ENCODE data around the gene SENP6. TPM values are rescaled to one million over a fixed set of nuclear protein-coding genes. Genes with fewer than 3 reads are reported as not detected.

SENP6 gene
- 16.2 and 18.7 TPM in 2 replicates for polyA plus RNA-seq (2012; rRNA removed)
- 21.4 and 29.5 TPM in 2 replicates for polyA plus RNA-seq (2012; cell fraction: cytosol; rRNA removed)
- 32.9 and 47.4 TPM in 2 replicates for polyA plus RNA-seq (2012; cell fraction: nucleus; rRNA removed)

GRCh38 chr6:75601304-75602245 lies at the start of gene SENP6:
SENP6 (plus strand) TSS chr6:75601880; CDS start chr6:75602525, 645 bp downstream.
- DNase-seq, result peak; percentile 92
- CTCF ChIA-PET, result interaction anchor here (0.8 to 1.4 kb wide), 2 partner anchors 75 to 304 kb away, joined by 3 to 4 read pairs; no protein-coding TSS in a partner anchor

More at GRCh38 chr6:75601304-75602245, at the start of gene SENP6:
- H3K4me3 ChIP-seq (ENCODE audit: low read depth in 2 of 2, low read length in 1 of 2), result peak within 1 kb of the TSS; percentile 86 to 90
- peaks cover 35% of the 10 kb centered on the region for H4K20me1 ChIP-seq (ENCODE audit: insufficient read depth)
- peak within 1 kb of the TSS; percentile 92 to 97 for H3K27ac ChIP-seq (ENCODE audit: low read depth in 2 of 2, low read length in 1 of 2)
- H3K79me2 ChIP-seq (ENCODE audit: insufficient read depth), result peaks cover 64% of the 10 kb centered on the region
- peaks cover 4% of the 10 kb centered on the region for H3F3A ChIP-seq (replicated peaks; ENCODE audit: insufficient read depth)
- H2AFZ ChIP-seq (ENCODE audit: low read depth), result peak within 1 kb of the TSS; percentile 94
- no peaks in the 10 kb centered on the region; a peak in 2 of 4 replicates for H3K4me1 ChIP-seq (ENCODE audit: control insufficient read depth in 1 of 2, insufficient read depth in 2 of 2, low read depth in 1 of 2, low read length in 1 of 2)
- peak within 1 kb of the TSS; percentile 82 for H3K4me2 ChIP-seq
- H3K27me3 ChIP-seq (ENCODE audit: insufficient read depth), result no peaks in the 10 kb centered on the region
- POLR2A ChIA-PET, result interaction anchor here (1.0 to 2.2 kb wide), 7 partner anchors 16 to 358 kb away, joined by 3 to 7 read pairs (median 4); partner anchors contain the start of gene COX7A2
- peak; percentile 77; the same call in 1 of the 2 replicates for TF ChIP-seq YY1 (IDR thresholded peaks at IDR 0.05; ENCODE audit: low read depth)
- no peak for TF ChIP-seq FOXJ3 (CRISPR knock-in tag; IDR thresholded peaks at IDR 0.05)
- peak in 1 of 2 experiments; percentile 18; a peak in 1 of 4 replicates for TF ChIP-seq EP300 (IDR thresholded peaks at IDR 0.05; ENCODE audit: borderline replicate concordance in 1 of 2, low read depth in 1 of 2, low read length in 1 of 2)
- TF ChIP-seq ELF1 (IDR thresholded peaks at IDR 0.05), result no peak
- TF ChIP-seq, protein P1, sequence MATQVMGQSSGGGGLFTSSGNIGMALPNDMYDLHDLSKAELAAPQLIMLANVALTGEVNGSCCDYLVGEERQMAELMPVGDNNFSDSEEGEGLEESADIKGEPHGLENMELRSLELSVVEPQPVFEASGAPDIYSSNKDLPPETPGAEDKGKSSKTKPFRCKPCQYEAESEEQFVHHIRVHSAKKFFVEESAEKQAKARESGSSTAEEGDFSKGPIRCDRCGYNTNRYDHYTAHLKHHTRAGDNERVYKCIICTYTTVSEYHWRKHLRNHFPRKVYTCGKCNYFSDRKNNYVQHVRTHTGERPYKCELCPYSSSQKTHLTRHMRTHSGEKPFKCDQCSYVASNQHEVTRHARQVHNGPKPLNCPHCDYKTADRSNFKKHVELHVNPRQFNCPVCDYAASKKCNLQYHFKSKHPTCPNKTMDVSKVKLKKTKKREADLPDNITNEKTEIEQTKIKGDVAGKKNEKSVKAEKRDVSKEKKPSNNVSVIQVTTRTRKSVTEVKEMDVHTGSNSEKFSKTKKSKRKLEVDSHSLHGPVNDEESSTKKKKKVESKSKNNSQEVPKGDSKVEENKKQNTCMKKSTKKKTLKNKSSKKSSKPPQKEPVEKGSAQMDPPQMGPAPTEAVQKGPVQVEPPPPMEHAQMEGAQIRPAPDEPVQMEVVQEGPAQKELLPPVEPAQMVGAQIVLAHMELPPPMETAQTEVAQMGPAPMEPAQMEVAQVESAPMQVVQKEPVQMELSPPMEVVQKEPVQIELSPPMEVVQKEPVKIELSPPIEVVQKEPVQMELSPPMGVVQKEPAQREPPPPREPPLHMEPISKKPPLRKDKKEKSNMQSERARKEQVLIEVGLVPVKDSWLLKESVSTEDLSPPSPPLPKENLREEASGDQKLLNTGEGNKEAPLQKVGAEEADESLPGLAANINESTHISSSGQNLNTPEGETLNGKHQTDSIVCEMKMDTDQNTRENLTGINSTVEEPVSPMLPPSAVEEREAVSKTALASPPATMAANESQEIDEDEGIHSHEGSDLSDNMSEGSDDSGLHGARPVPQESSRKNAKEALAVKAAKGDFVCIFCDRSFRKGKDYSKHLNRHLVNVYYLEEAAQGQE (IDR thresholded peaks at IDR 0.05; ENCODE audit: low read depth, low read length), result no peak
- TF ChIP-seq, protein P2, sequence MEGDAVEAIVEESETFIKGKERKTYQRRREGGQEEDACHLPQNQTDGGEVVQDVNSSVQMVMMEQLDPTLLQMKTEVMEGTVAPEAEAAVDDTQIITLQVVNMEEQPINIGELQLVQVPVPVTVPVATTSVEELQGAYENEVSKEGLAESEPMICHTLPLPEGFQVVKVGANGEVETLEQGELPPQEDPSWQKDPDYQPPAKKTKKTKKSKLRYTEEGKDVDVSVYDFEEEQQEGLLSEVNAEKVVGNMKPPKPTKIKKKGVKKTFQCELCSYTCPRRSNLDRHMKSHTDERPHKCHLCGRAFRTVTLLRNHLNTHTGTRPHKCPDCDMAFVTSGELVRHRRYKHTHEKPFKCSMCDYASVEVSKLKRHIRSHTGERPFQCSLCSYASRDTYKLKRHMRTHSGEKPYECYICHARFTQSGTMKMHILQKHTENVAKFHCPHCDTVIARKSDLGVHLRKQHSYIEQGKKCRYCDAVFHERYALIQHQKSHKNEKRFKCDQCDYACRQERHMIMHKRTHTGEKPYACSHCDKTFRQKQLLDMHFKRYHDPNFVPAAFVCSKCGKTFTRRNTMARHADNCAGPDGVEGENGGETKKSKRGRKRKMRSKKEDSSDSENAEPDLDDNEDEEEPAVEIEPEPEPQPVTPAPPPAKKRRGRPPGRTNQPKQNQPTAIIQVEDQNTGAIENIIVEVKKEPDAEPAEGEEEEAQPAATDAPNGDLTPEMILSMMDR (IDR thresholded peaks at IDR 0.05), result no peak
- TF ChIP-seq MEF2A (IDR thresholded peaks at IDR 0.05; ENCODE audit: borderline replicate concordance, low read depth), result no peak
- TF ChIP-seq RAD21 (IDR thresholded peaks at IDR 0.05; ENCODE audit: low read length), result no peak
- no peak for TF ChIP-seq GATA2 (CRISPR knock-in tag; IDR thresholded peaks at IDR 0.05)
- TF ChIP-seq TAF1 (IDR thresholded peaks at IDR 0.05; ENCODE audit: borderline replicate concordance, low read depth, low read length), result peak; percentile 67
- TF ChIP-seq, protein P3, sequence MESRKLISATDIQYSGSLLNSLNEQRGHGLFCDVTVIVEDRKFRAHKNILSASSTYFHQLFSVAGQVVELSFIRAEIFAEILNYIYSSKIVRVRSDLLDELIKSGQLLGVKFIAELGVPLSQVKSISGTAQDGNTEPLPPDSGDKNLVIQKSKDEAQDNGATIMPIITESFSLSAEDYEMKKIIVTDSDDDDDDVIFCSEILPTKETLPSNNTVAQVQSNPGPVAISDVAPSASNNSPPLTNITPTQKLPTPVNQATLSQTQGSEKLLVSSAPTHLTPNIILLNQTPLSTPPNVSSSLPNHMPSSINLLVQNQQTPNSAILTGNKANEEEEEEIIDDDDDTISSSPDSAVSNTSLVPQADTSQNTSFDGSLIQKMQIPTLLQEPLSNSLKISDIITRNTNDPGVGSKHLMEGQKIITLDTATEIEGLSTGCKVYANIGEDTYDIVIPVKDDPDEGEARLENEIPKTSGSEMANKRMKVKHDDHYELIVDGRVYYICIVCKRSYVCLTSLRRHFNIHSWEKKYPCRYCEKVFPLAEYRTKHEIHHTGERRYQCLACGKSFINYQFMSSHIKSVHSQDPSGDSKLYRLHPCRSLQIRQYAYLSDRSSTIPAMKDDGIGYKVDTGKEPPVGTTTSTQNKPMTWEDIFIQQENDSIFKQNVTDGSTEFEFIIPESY (IDR thresholded peaks at IDR 0.05; ENCODE audit: borderline replicate concordance, low read depth), result no peak
- TF ChIP-seq NRF1 (IDR thresholded peaks at IDR 0.05; ENCODE audit: low read depth, low read length), result no peak
- peak; percentile 92 for TF ChIP-seq MXI1 (IDR thresholded peaks at IDR 0.05; ENCODE audit: low read depth, low read length)
- TF ChIP-seq, protein P4, sequence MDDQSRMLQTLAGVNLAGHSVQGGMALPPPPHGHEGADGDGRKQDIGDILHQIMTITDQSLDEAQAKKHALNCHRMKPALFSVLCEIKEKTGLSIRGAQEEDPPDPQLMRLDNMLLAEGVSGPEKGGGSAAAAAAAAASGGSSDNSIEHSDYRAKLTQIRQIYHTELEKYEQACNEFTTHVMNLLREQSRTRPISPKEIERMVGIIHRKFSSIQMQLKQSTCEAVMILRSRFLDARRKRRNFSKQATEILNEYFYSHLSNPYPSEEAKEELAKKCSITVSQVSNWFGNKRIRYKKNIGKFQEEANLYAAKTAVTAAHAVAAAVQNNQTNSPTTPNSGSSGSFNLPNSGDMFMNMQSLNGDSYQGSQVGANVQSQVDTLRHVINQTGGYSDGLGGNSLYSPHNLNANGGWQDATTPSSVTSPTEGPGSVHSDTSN (IDR thresholded peaks at IDR 0.05), result no peak
- peak; percentile 84 for TF ChIP-seq POLR2AphosphoS5 (IDR thresholded peaks at IDR 0.05; ENCODE audit: low read depth, low read length)
- no peak for TF ChIP-seq NFIC (IDR thresholded peaks at IDR 0.05; ENCODE audit: borderline replicate concordance)
- peak; percentile 53; the same call in 1 of the 2 replicates for TF ChIP-seq SIN3A (IDR thresholded peaks at IDR 0.05; ENCODE audit: borderline replicate concordance, low read depth, low read length)
- TF ChIP-seq CHD2 (IDR thresholded peaks at IDR 0.05; ENCODE audit: low read length, partially characterized antibody), result peak; percentile 11
- TF ChIP-seq USF2 (IDR thresholded peaks at IDR 0.05; ENCODE audit: borderline replicate concordance, low read depth, low read length), result no peak
- no peak for TF ChIP-seq GABPA (IDR thresholded peaks at IDR 0.05; ENCODE audit: low read depth)
- no peak for TF ChIP-seq TEAD4 (IDR thresholded peaks at IDR 0.05; ENCODE audit: borderline replicate concordance, insufficient read depth)
- H3K9me3 ChIP-seq, result no peaks in the 10 kb centered on the region
- H3K9me2 ChIP-seq, result no peaks in the 10 kb centered on the region
- WGBS (ENCODE audit: low lambda C conversion rate), result 5% methylated on average over 10 of the region's 76 CpGs
- H3K9ac ChIP-seq, result peak within 1 kb of the TSS; percentile 99
- H3K36me3 ChIP-seq (replicated peaks in 1 of 2; ENCODE audit: control insufficient read depth in 1 of 2, insufficient read depth in 2 of 2, low read length in 1 of 2), result peaks cover 2 to 3% of the 10 kb centered on the region in 2 experiments

All from SK-N-SH (cell line).